HG03520 (cell line): ENCODE measurements around the gene HIPK1.
A peak's percentile ranks its signal among the peaks of the same experiment; 100 is the strongest.

Experiments
- ATAC-seq: cut with Tn5 transposase; IDR thresholded peaks from one replicate; pipeline ENCODE4 v1.9.1; 2021; ENCODE audit warnings: mild to moderate bottlenecking, moderate library complexity; ENCODE audit not compliant: unreplicated experiment

HIPK1 gene

GRCh38 chr1:113928941-113929749 lies at the start of gene HIPK1:
HIPK1 (plus strand) TSS chr1:113929324.
- ATAC-seq = peak; percentile 60

GRCh38 chr1:113879739-113880038 lies 49.4 kb upstream of the HIPK1 start:
- ATAC-seq = no peak

- no peak for ATAC-seq
Observed at GRCh38 chr1:113881661-113882060, 47.5 kb upstream of the HIPK1 start.

GRCh38 chr1:113886417-113887401 lies 42.4 kb upstream of the HIPK1 start:
- no peak for ATAC-seq

- no peak for ATAC-seq
Observed at GRCh38 chr1:113887402-113888175, 41.5 kb upstream of the HIPK1 start, which contains the start of gene BCL2L15. BCL2L15 (minus strand) TSS chr1:113887581; CDS start chr1:113887375, 206 bp downstream.

- no peak for ATAC-seq
Observed at GRCh38 chr1:113890816-113891215, 38.3 kb upstream of the HIPK1 start.

- no peak for ATAC-seq
Observed at GRCh38 chr1:113891631-113892220, 37.4 kb upstream of the HIPK1 start.

- no peak for ATAC-seq
Observed at GRCh38 chr1:113893267-113893666, 35.9 kb upstream of the HIPK1 start.

- ATAC-seq = no peak
Observed at GRCh38 chr1:113895098-113895497, 34.0 kb upstream of the HIPK1 start.

- no peak for ATAC-seq
Observed at GRCh38 chr1:113895961-113896360, 33.2 kb upstream of the HIPK1 start.

- ATAC-seq = no peak
Observed at GRCh38 chr1:113898241-113898814, 30.8 kb upstream of the HIPK1 start.

GRCh38 chr1:113899111-113899510 lies 30.0 kb upstream of the HIPK1 start:
- no peak for ATAC-seq

GRCh38 chr1:113901191-113901590 lies 27.9 kb upstream of the HIPK1 start:
- ATAC-seq = no peak

GRCh38 chr1:113903501-113904292 lies 25.4 kb upstream of the HIPK1 start:
- ATAC-seq = no peak

- ATAC-seq = peak; percentile 26
Observed at GRCh38 chr1:113904293-113904673, 24.8 kb upstream of the HIPK1 start.

- ATAC-seq = peak; percentile 88
Observed at GRCh38 chr1:113904674-113905434, 24.3 kb upstream of the HIPK1 start, which contains the start of the genes AP4B1 and DCLRE1B. AP4B1 (minus strand) TSS chr1:113904799; CDS start chr1:113904717, 82 bp downstream. DCLRE1B (plus strand) TSS chr1:113905326; CDS start chr1:113905587, 261 bp downstream.

GRCh38 chr1:113905435-113905861 lies 23.7 kb upstream of the HIPK1 start:
- ATAC-seq = peak; percentile 2

- ATAC-seq = no peak
Observed at GRCh38 chr1:113912594-113913311, 16.4 kb upstream of the HIPK1 start.
